Measurements from ENCODE around the gene TNS3.

The TNS3 gene

DNA sequence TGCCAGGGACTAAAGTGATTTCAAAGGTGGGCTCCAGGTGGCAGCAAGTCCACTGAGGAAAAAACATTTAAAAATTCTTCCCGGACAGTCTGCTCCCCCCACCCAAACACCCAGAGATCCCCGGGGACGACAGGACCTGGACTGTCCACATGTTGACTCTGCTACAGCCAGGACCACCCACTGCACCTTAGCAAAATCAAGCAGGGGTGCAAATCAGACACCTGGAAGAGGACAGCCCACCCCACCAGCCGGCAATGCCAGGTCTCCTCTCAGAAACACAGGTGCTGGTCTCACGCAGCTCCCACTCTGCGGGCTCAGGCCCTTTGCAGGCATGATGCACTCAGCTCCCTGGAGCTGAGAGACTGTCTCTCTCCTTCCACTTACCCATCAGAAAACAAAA lies 251.9 kb downstream of the TNS3 start:
- Histone ChIP-seq H3K9me3 (ENCODE audit: control insufficient read depth, insufficient read depth, low read length) (no peaks in the 10 kb centered on the region), H3K27me3 (ENCODE audit: control insufficient read depth, low read length) (no peaks in the 10 kb centered on the region), H3K36me3 (ENCODE audit: control insufficient read depth, low read length) (no peaks in the 10 kb centered on the region), H3F3A (ENCODE audit: control insufficient read depth, insufficient read depth) (no peaks in the 10 kb centered on the region), H4K20me1 (ENCODE audit: control insufficient read depth, insufficient read depth, low read depth, low read length) (no peaks in the 10 kb centered on the region), H3K27ac (ENCODE audit: low read depth, low read length) (no peak overlapping the region), H3K4me2 (ENCODE audit: low read length) (no peak overlapping the region), H3K9me2 (replicated peaks; ENCODE audit: control insufficient read depth, low read length) (no peaks in the 10 kb centered on the region), H3K79me2 (ENCODE audit: control insufficient read depth, low read length) (no peaks in the 10 kb centered on the region), H3K4me1 (ENCODE audit: control insufficient read depth, low read length) (no peaks in the 10 kb centered on the region), H3K4me3 (ENCODE audit: low read length) (no peak overlapping the region)
- TF ChIP-seq EZH2phosphoT487 (IDR thresholded peaks at IDR 0.05; ENCODE audit: borderline replicate concordance, low read length) (no peak), CTCF (IDR thresholded peaks at IDR 0.05; ENCODE audit: low read depth, low read length, poor library complexity, severe bottlenecking) (no peak)

DNA sequence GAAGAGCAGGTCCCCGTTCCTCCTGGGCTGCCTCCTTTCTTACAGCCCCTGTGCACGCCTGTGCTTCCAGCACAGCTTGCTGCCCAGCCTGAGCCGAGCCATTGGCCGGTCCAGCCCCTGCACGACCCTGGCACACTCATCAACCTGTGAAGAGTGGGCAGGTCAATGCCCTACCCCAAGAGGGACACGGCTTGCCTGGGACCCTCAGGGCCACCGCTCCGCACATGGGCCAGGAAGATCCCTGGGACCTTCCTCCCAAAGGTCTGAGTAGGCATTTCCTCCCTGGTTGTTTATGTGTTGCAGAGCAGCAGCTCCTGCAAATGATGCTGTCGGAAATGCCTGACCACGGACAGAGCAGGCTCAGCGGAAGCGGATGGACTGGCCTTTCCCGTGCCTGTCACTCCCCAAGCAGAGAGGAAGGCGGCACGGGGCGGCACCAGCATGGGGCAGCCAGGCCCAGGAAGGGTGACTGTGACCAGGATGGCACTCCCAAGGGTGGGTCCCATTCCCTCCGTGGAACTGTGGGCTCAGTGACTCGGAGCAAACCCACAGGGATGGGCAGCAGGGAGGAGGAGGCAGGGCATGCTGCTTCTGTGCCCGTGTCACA lies 252.5 kb downstream of the TNS3 start:
- Histone ChIP-seq H3K4me3 (ENCODE audit: low read length) (no peak overlapping the region), H3K27me3 (ENCODE audit: control insufficient read depth, low read length) (no peaks in the 10 kb centered on the region), H3F3A (ENCODE audit: control insufficient read depth, insufficient read depth) (no peaks in the 10 kb centered on the region), H3K9me3 (ENCODE audit: control insufficient read depth, insufficient read depth, low read length) (no peaks in the 10 kb centered on the region), H3K36me3 (ENCODE audit: control insufficient read depth, low read length) (no peaks in the 10 kb centered on the region), H4K20me1 (ENCODE audit: control insufficient read depth, insufficient read depth, low read depth, low read length) (no peaks in the 10 kb centered on the region), H3K4me2 (ENCODE audit: low read length) (no peak overlapping the region), H3K27ac (ENCODE audit: low read depth, low read length) (no peak overlapping the region), H3K9me2 (replicated peaks; ENCODE audit: control insufficient read depth, low read length) (no peaks in the 10 kb centered on the region), H3K79me2 (ENCODE audit: control insufficient read depth, low read length) (no peaks in the 10 kb centered on the region), H3K4me1 (ENCODE audit: control insufficient read depth, low read length) (no peaks in the 10 kb centered on the region)
- no peak for TF ChIP-seq EZH2phosphoT487 (IDR thresholded peaks at IDR 0.05; ENCODE audit: borderline replicate concordance, low read length)
- TF ChIP-seq CTCF (IDR thresholded peaks at IDR 0.05; ENCODE audit: low read depth, low read length, poor library complexity, severe bottlenecking) = no peak

GRCh38 chr7:47328392-47329319 lies 253.3 kb downstream of the TNS3 start:
- Histone ChIP-seq H3K36me3 (ENCODE audit: control insufficient read depth, low read length) (no peaks in the 10 kb centered on the region), H3K4me3 (ENCODE audit: low read length) (no peak overlapping the region), H3K79me2 (ENCODE audit: control insufficient read depth, low read length) (no peaks in the 10 kb centered on the region), H3K9me2 (replicated peaks; ENCODE audit: control insufficient read depth, low read length) (no peaks in the 10 kb centered on the region), H4K20me1 (ENCODE audit: control insufficient read depth, insufficient read depth, low read depth, low read length) (no peaks in the 10 kb centered on the region), H3K27me3 (ENCODE audit: control insufficient read depth, low read length) (no peaks in the 10 kb centered on the region), H3K4me2 (ENCODE audit: low read length) (no peak overlapping the region), H3K9me3 (ENCODE audit: control insufficient read depth, insufficient read depth, low read length) (no peaks in the 10 kb centered on the region), H3F3A (ENCODE audit: control insufficient read depth, insufficient read depth) (no peaks in the 10 kb centered on the region), H3K27ac (ENCODE audit: low read depth, low read length) (no peak overlapping the region), H3K4me1 (ENCODE audit: control insufficient read depth, low read length) (no peaks in the 10 kb centered on the region)
- no peak for TF ChIP-seq CTCF (IDR thresholded peaks at IDR 0.05; ENCODE audit: low read depth, low read length, poor library complexity, severe bottlenecking)
- no peak for TF ChIP-seq EZH2phosphoT487 (IDR thresholded peaks at IDR 0.05; ENCODE audit: borderline replicate concordance, low read length)

All from DOHH2 (cell line).